Measurements from ENCODE around the gene TSHZ1.

DNA sequence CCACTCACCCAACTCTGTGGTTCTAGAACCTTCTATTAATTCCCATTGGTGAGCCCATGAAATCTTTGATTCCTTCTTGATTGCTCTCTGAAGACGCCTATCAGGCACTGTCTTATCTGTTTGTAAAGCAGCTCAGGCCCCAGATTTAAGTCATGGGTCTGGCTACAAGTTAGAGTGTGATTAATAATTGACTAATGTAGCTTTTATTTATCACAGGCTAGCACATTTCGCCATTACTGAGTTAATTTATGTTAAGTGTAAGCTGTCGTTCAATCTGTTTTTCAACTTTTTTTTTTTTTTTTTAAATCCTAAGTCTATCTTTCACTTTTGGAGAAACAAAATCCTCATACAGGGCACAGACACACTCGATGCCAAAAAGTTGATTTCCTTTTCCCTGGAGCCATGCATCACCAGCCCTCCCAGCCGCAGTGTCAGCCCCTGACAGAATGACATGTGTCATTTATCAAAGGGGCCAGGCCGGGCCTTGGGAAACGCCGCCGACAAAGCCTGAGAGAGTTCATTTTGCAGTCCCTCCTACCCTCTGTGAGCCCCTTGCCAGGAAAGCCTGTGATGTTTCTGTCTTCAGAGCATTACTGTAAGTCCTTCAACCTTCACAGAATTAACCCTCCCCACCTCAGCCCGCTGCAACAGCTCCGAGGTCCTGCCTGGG is 15.8 kb downstream of the TSHZ1 start:
- TF ChIP-seq, protein P1, sequence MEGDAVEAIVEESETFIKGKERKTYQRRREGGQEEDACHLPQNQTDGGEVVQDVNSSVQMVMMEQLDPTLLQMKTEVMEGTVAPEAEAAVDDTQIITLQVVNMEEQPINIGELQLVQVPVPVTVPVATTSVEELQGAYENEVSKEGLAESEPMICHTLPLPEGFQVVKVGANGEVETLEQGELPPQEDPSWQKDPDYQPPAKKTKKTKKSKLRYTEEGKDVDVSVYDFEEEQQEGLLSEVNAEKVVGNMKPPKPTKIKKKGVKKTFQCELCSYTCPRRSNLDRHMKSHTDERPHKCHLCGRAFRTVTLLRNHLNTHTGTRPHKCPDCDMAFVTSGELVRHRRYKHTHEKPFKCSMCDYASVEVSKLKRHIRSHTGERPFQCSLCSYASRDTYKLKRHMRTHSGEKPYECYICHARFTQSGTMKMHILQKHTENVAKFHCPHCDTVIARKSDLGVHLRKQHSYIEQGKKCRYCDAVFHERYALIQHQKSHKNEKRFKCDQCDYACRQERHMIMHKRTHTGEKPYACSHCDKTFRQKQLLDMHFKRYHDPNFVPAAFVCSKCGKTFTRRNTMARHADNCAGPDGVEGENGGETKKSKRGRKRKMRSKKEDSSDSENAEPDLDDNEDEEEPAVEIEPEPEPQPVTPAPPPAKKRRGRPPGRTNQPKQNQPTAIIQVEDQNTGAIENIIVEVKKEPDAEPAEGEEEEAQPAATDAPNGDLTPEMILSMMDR (conservative IDR thresholded peaks at IDR 0.05; ENCODE audit: low read depth, low read length), result no peak
- no peak for TF ChIP-seq EZH2 (IDR thresholded peaks at IDR 0.05; ENCODE audit: low read length, unreplicated experiment)

All from PC-3 (cell line).